Endothelial cell of umbilical vein (primary cell): ENCODE results near the gene STARD5. TPM values are rescaled to one million over a fixed set of nuclear protein-coding genes. Genes with fewer than 3 reads are reported as not detected.

ENCODE experiments used
- BruUV-seq: library from RNA; stranded (reverse); fragments of 400-500 nt; replicated peaks from 2 replicates; lab custom pipeline; 2021; lab: Mats Ljungman, UMichigan
- CTCF ChIA-PET: fragments of 300-600, 350-600 bp; sonication (Branson Sonifier 250); formaldehyde crosslinking; loops from one replicate; lab custom pipeline; 2021; ENCODE audit warnings: antibody characterized with exemption, inconsistent platforms; lab: Charles Lee
- POLR2A ChIA-PET: fragments of 300-600, 350-600 bp; sonication (Branson Sonifier 250); formaldehyde crosslinking; loops from one replicate; lab custom pipeline; 2021; ENCODE audit warnings: antibody characterized with exemption, inconsistent platforms; lab: Charles Lee
- DNase-seq: peaks from one replicate; pipeline ENCODE4 v3.0.0-alpha.2; 2011; ENCODE audit warnings: low read depth, low spot score
- FAIRE-seq: peaks from 2 replicates; lab custom pipeline; 2011; peaks lifted over from hg19 to GRCh38; lab: Jason Lieb, UNC
- H2AFZ ChIP-seq: 2 replicates; pipeline ENCODE4 v1.6.0; 2012; ENCODE audit warnings: low read depth, low read length, control low read depth, inconsistent platforms
- H3K27ac ChIP-seq: 2 replicates; pipeline ENCODE4 v1.5.1; 2011; ENCODE audit warnings: low read depth, mild to moderate bottlenecking, control low read depth, low read length, moderate library complexity; ENCODE audit not compliant: insufficient read depth
- H3K27me3 ChIP-seq, 2 experiments: 2 replicates each; pipeline versions ENCODE4 v1.6.0 to v1.6.1; 2011; ENCODE audit warnings: low read length in 2 of 2, mixed read lengths in 1 of 2; ENCODE audit not compliant: control insufficient read depth in 2 of 2, insufficient read depth in 2 of 2
- H3K36me3 ChIP-seq, 2 experiments: 2 replicates in 1 of 2; 3 replicates in 1 of 2; pipeline ENCODE4 v1.5.1; 2011; ENCODE audit warnings: low read length in 2 of 2, mild to moderate bottlenecking in 1 of 2, moderate library complexity in 1 of 2; ENCODE audit not compliant: control insufficient read depth in 2 of 2, insufficient read depth in 2 of 2; ENCODE audit errors: extremely low read depth in 1 of 2
- H3K4me1 ChIP-seq: 3 replicates; pipeline ENCODE4 v1.5.1; 2011; ENCODE audit warnings: mild to moderate bottlenecking, low read length; ENCODE audit not compliant: control insufficient read depth, insufficient read depth; ENCODE audit errors: extremely low read depth
- H3K4me2 ChIP-seq: 2 replicates; pipeline ENCODE4 v1.6.1; 2011; ENCODE audit warnings: low read length, control low read depth, mixed read lengths; ENCODE audit not compliant: insufficient read depth
- H3K4me3 ChIP-seq, 3 experiments: fragments of 200-600 bp in 1 of 3; sonication (generic), shearing (Covaris generic) in 1 of 3; replicated peaks in 1 of 3; 2 replicates each; pipeline ENCODE4 v1.5.1; 2011 to 2016; ENCODE audit warnings: control low read depth in 3 of 3, low read length in 3 of 3, mild to moderate bottlenecking in 2 of 3, inconsistent platforms in 1 of 3, low read depth in 1 of 3, moderate library complexity in 1 of 3; ENCODE audit not compliant: insufficient read depth in 1 of 3
- H3K79me2 ChIP-seq: 2 replicates; pipeline ENCODE4 v1.6.0; 2012; ENCODE audit warnings: low read length, inconsistent platforms; ENCODE audit not compliant: control insufficient read depth, insufficient read depth
- H3K9ac ChIP-seq: replicated peaks from 2 replicates; pipeline ENCODE3; 2011; ENCODE audit warnings: low read length, control low read depth; ENCODE audit not compliant: insufficient read depth; ENCODE audit errors: extremely low read depth
- H3K9me1 ChIP-seq: replicated peaks from 3 replicates; pipeline ENCODE4 v1.6.0; 2011; ENCODE audit warnings: mild to moderate bottlenecking, low read length; ENCODE audit not compliant: control insufficient read depth, insufficient read depth; ENCODE audit errors: extremely low read depth
- H3K9me3 ChIP-seq: replicated peaks from 2 replicates; pipeline ENCODE4 v1.5.1; 2012; ENCODE audit warnings: low read length, inconsistent platforms; ENCODE audit not compliant: control insufficient read depth, insufficient read depth
- H4K20me1 ChIP-seq: replicated peaks from 2 replicates; pipeline ENCODE3; 2011; ENCODE audit warnings: mild to moderate bottlenecking, low read length; ENCODE audit not compliant: control insufficient read depth, insufficient read depth; ENCODE audit errors: extremely low read depth
- CTCF ChIP-seq, 2 donors: IDR thresholded peaks; 1 replicate in 1 of 2; 2 replicates in 1 of 2; pipeline ENCODE4 v1.5.1; 2011; ENCODE audit warnings: low read length in 2 of 2, mild to moderate bottlenecking in 2 of 2, moderate library complexity in 2 of 2, control low read depth in 1 of 2, inconsistent platforms in 1 of 2, low read depth in 1 of 2; ENCODE audit not compliant: insufficient read depth in 1 of 2; ENCODE audit errors: extremely low read depth in 1 of 2
- EZH2 ChIP-seq: IDR thresholded peaks from 2 replicates; pipeline ENCODE4 v1.6.1; 2012; ENCODE audit warnings: borderline replicate concordance, low read depth, mild to moderate bottlenecking, moderate library complexity, low read length, inconsistent platforms; ENCODE audit not compliant: severe bottlenecking
- FOS ChIP-seq: IDR thresholded peaks from 2 replicates; pipeline ENCODE4 v1.6.1; 2011; ENCODE audit warnings: mild to moderate bottlenecking, low read length, moderate library complexity, borderline replicate concordance; ENCODE audit not compliant: insufficient read depth
- GATA2 ChIP-seq: IDR thresholded peaks from 2 replicates; pipeline ENCODE4 v1.7.0; 2011; ENCODE audit warnings: low read depth, mild to moderate bottlenecking, moderate library complexity, mixed read lengths, low read length; ENCODE audit not compliant: insufficient read length, insufficient read depth
- JUN ChIP-seq: IDR thresholded peaks from 2 replicates; pipeline ENCODE4 v1.6.1; 2011; ENCODE audit warnings: borderline replicate concordance, low read depth; ENCODE audit not compliant: insufficient read length, insufficient read depth
- MAX ChIP-seq: IDR thresholded peaks from 2 replicates; pipeline ENCODE4 v1.6.1; 2011; ENCODE audit not compliant: insufficient read depth, insufficient read length
- MYC ChIP-seq: IDR thresholded peaks from one replicate; pipeline ENCODE4 v1.6.1; 2011; ENCODE audit warnings: mild to moderate bottlenecking, low read depth, low read length
- POLR2A ChIP-seq: IDR thresholded peaks from 2 replicates; pipeline ENCODE4 v1.6.1; 2012; ENCODE audit warnings: low read depth, mild to moderate bottlenecking, control low read depth, low read length
- POLR2AphosphoS5 ChIP-seq: IDR thresholded peaks from 2 replicates; pipeline ENCODE4 v1.6.1; 2012; ENCODE audit warnings: low read depth, mild to moderate bottlenecking, control low read depth, low read length, moderate library complexity; ENCODE audit not compliant: insufficient read depth
- dilution Hi-C: fragments of 300-500 bp; cut with MboI; formaldehyde crosslinking; loops from one replicate; pipeline ENCODE4 v1.15.0; 2019; ENCODE audit warnings: low sequenced_read_pairs; ENCODE audit not compliant: extremely low pct_ligation_motif_present
- intact Hi-C: fragments of 100-400 bp; cut with micrococcal nuclease; formaldehyde crosslinking; loops from one replicate; pipeline ENCODE4 v1.10.0; 2022
- polyA plus RNA-seq, 4 experiments: library from polyadenylated mRNA; depleted of rRNA in 3 of 4; stranded (reverse) in 3 of 4; unstranded in 1 of 4; fragments of >200 nt; gene quantifications; 2 replicates each; pipeline versions ENCODE4 v1.2.1 to v1.2.3, GENCODE V29; 2011 to 2012; ENCODE audit warnings: missing spikeins in 1 of 4
- total RNA-seq: library from RNA; stranded (reverse); gene quantifications from 2 replicates; pipeline ENCODE4 v1.2.3, GENCODE V29; 2021

STARD5 gene
- total and polyA plus RNA-seq, 2 donors (not counting 3 experiments of a cell fraction or from before 2014, with no cell fraction given): 2.2 to 3.0 TPM

- POLR2A ChIA-PET: no interaction called here
- BruUV-seq: no TSS peak
- intact Hi-C loops (no loop called here), dilution Hi-C loops (no loop called here)
- CTCF ChIA-PET: interaction anchor here (1.1 to 2.5 kb wide), 2 partner anchors 11 to 71 kb away, joined by 4 to 10 read pairs; no protein-coding TSS in a partner anchor
- no peaks in the 10 kb centered on the region for H4K20me1 ChIP-seq
- no peak for TF ChIP-seq GATA2
- no peak for TF ChIP-seq MAX
- TF ChIP-seq EZH2: no peak
- TF ChIP-seq POLR2A: no peak
- TF ChIP-seq MYC: no peak
- no peak for TF ChIP-seq FOS
- TF ChIP-seq POLR2AphosphoS5: no peak
- no peak for TF ChIP-seq JUN
- TF ChIP-seq CTCF (IDR thresholded peaks at IDR 0.05; ENCODE audit: extremely low read depth in 1 of 2, insufficient read depth in 1 of 2, low read depth in 1 of 2, low read length in 2 of 2): no peak
- H2AFZ ChIP-seq: no peak overlapping the region
- H3K79me2 ChIP-seq: no peaks in the 10 kb centered on the region
- no peaks in the 10 kb centered on the region for H3K9me3 ChIP-seq
- H3K4me3 ChIP-seq: no peak overlapping the region
- H3K27ac ChIP-seq: no peak overlapping the region
- no peaks in the 10 kb centered on the region for H3K36me3 ChIP-seq
- H3K4me2 ChIP-seq: no peak overlapping the region
- FAIRE-seq (no peak), DNase-seq (no peak)
- peaks cover 4% of the 10 kb centered on the region for H3K4me1 ChIP-seq
- H3K27me3 ChIP-seq: peaks cover 3 to 6% of the 10 kb centered on the region in 2 experiments
- H3K9me1 ChIP-seq: no peaks in the 10 kb centered on the region
- H3K9ac ChIP-seq: no peak overlapping the region
Measured at GRCh38 chr15:81337713-81338157, 13.8 kb upstream of the STARD5 start.
